ENCODE data around the gene MUSK. TPM values are rescaled to one million over a fixed set of nuclear protein-coding genes. Genes with fewer than 3 reads are reported as not detected.

MUSK gene
- total and polyA plus RNA-seq, 2 of the 8 experiments (the other 6 are each of a cell fraction or from before 2014, with no cell fraction given): not detected

GRCh38 chr9:110808599-110808980 lies 140.0 kb downstream of the MUSK start:
- Histone ChIP-seq H3K23ac (ENCODE audit: insufficient read length) (no peak overlapping the region), H3K4me3 (ENCODE audit: extremely low read depth in 1 of 4, insufficient read depth in 2 of 4, low read depth in 3 of 4, low read length in 4 of 4) (no peak overlapping the region), H3K56ac (replicated peaks; ENCODE audit: insufficient read length, low read depth, low read length) (no peak overlapping the region), H3K79me2 (ENCODE audit: control insufficient read depth in 1 of 2, insufficient read depth in 2 of 2, low read length in 2 of 2) (no peaks in the 10 kb centered on the region), H4K5ac (ENCODE audit: insufficient read length, low read depth, low read length) (no peak overlapping the region), H3K9ac (replicated peaks in 1 of 4; ENCODE audit: extremely low read depth in 1 of 4, low read depth in 3 of 4, low read length in 3 of 4) (no peak overlapping the region), H2AK5ac (ENCODE audit: low read depth, low read length) (no peak overlapping the region), H3K4ac (replicated peaks; ENCODE audit: insufficient read length, low read depth, low read length) (no peak overlapping the region), H2BK12ac (ENCODE audit: low read depth, low read length) (no peak overlapping the region), H3K79me1 (ENCODE audit: low read depth, low read length) (no peaks in the 10 kb centered on the region), H3K4me2 (ENCODE audit: insufficient read depth in 1 of 2, low read depth in 2 of 2, low read length in 2 of 2) (no peak overlapping the region), H2BK5ac (ENCODE audit: low read depth, low read length) (no peak overlapping the region), H4K8ac (ENCODE audit: extremely low read depth, insufficient read depth, low read length) (no peak overlapping the region), H3K18ac (ENCODE audit: extremely low read depth, low read length) (no peak overlapping the region), H2BK15ac (ENCODE audit: low read length) (no peak overlapping the region), H4K91ac (replicated peaks; ENCODE audit: insufficient read length, low read length) (no peak overlapping the region), H2AFZ (ENCODE audit: low read length) (no peak overlapping the region), H3K9me3 (ENCODE audit: insufficient read depth in 2 of 2, low read depth in 1 of 2, low read length in 1 of 2) (no peaks in the 10 kb centered on the region), H3K14ac (ENCODE audit: insufficient read length) (no peak overlapping the region), H4K20me1 (replicated peaks in 1 of 2; ENCODE audit: control insufficient read depth in 1 of 2, insufficient read depth in 2 of 2, low read length in 2 of 2) (no peaks in the 10 kb centered on the region), H3K27me3 (replicated peaks in 1 of 4; ENCODE audit: control insufficient read depth in 3 of 4, extremely low read depth in 1 of 4, insufficient read depth in 3 of 4, low read length in 3 of 4) (no peaks in the 10 kb centered on the region), H3K4me1 (replicated peaks in 1 of 4; ENCODE audit: control insufficient read depth in 3 of 4, insufficient read depth in 4 of 4, low read length in 3 of 4) (no peaks in the 10 kb centered on the region), H3K23me2 (ENCODE audit: low read depth, low read length) (no peaks in the 10 kb centered on the region), H2BK120ac (replicated peaks; ENCODE audit: low read depth, low read length) (no peak overlapping the region), H3K27ac (ENCODE audit: low read depth, low read length) (no peak overlapping the region), H2BK20ac (ENCODE audit: low read length) (no peak overlapping the region), H3K36me3 (ENCODE audit: control insufficient read depth in 2 of 4, insufficient read depth in 4 of 4, low read length in 3 of 4) (no peaks in the 10 kb centered on the region)
- CTCF ChIA-PET (ENCODE audit: partially characterized antibody): no interaction called here
- DNase-seq (ENCODE audit: low read depth in 1 of 2, low spot score in 2 of 2): no peak
- FAIRE-seq: no peak
- POLR2A ChIA-PET (ENCODE audit: partially characterized antibody): no interaction called here
- WGBS, 2 experiments (ENCODE audit: extremely low coverage in 1 of 2, insufficient coverage in 1 of 2, insufficient read length in 1 of 2, insufficient replicate concordance in 2 of 2, low coverage in 1 of 2, low lambda C conversion rate in 2 of 2, missing lambda C conversion rate in 1 of 2): 94% methylated on average over 4 of the region's 4 CpGs; no CpG with 5 or more reads in 1 of the 2 experiments
- TF ChIP-seq SP4 (IDR thresholded peaks at IDR 0.05; ENCODE audit: low read length) (no peak), MAX (IDR thresholded peaks at IDR 0.05) (no peak), CEBPB (IDR thresholded peaks at IDR 0.05; ENCODE audit: low read depth, low read length) (no peak), CBX8 (IDR thresholded peaks at IDR 0.05; ENCODE audit: borderline replicate concordance, low read depth, low read length) (no peak), EP300 (IDR thresholded peaks at IDR 0.05; ENCODE audit: borderline replicate concordance in 1 of 2, low read depth in 2 of 2, low read length in 2 of 2) (no peak), KDM4A (IDR thresholded peaks at IDR 0.05; ENCODE audit: low read depth, low read length, severe bottlenecking) (no peak), CHD1 (IDR thresholded peaks at IDR 0.05; ENCODE audit: low read depth, low read length) (no peak), CBX5 (IDR thresholded peaks at IDR 0.05; ENCODE audit: low read depth, low read length) (no peak), YY1 (IDR thresholded peaks at IDR 0.05; ENCODE audit: low read depth, low read length) (no peak), KDM1A (IDR thresholded peaks at IDR 0.05; ENCODE audit: borderline replicate concordance, low read length) (no peak), ATF2 (IDR thresholded peaks at IDR 0.05; ENCODE audit: low read length) (no peak), SUZ12 (IDR thresholded peaks at IDR 0.05; ENCODE audit: low read length) (no peak), JUN (IDR thresholded peaks at IDR 0.05; ENCODE audit: low read depth, low read length) (no peak)
